Parathyroid adenoma (tissue), 2 donors: ENCODE measurements around the gene TMIGD3.

Experiments
- H2AFZ ChIP-seq: fragments of 300-600 bp; sonication (generic); one replicate; pipeline ENCODE4 v1.7.0; 2017; ENCODE audit warnings: antibody characterized with exemption, mild to moderate bottlenecking
- H3K27ac ChIP-seq: fragments of 300-600 bp; sonication (generic); one replicate; pipeline ENCODE4 v1.7.0; 2017
- H3K27me3 ChIP-seq: fragments of 300-600 bp; sonication (generic); one replicate; pipeline ENCODE4 v1.7.0; 2017; ENCODE audit warnings: low read length; ENCODE audit not compliant: control insufficient read depth, insufficient read depth
- H3K36me3 ChIP-seq: fragments of 300-600 bp; sonication (generic); one replicate; pipeline ENCODE4 v1.7.0; 2017; ENCODE audit warnings: low read length; ENCODE audit not compliant: control insufficient read depth, insufficient read depth
- H3K4me1 ChIP-seq: fragments of 300-600 bp; sonication (generic); one replicate; pipeline ENCODE4 v1.7.0; 2017; ENCODE audit warnings: control low read depth
- H3K4me2 ChIP-seq: fragments of 300-600 bp; sonication (generic); one replicate; pipeline ENCODE4 v1.7.0; 2017; ENCODE audit warnings: low read length
- H3K4me3 ChIP-seq: fragments of 300-600 bp; sonication (generic); one replicate; pipeline ENCODE4 v1.7.0; 2017; ENCODE audit warnings: low read depth, low read length
- H3K79me2 ChIP-seq: fragments of 300-600 bp; sonication (generic); one replicate; pipeline ENCODE4 v1.7.0; 2017; ENCODE audit warnings: control low read depth
- H3K9ac ChIP-seq: fragments of 300-600 bp; sonication (generic); one replicate; pipeline ENCODE4 v1.7.0; 2017; ENCODE audit warnings: mild to moderate bottlenecking
- H3K9me3 ChIP-seq: fragments of 300-600 bp; sonication (generic); one replicate; pipeline ENCODE4 v1.7.0; 2017; ENCODE audit warnings: low read length; ENCODE audit not compliant: control insufficient read depth
- TF ChIP-seq, protein P1 (sequence below): fragments of 300-600 bp; sonication (generic); IDR thresholded peaks from one replicate; pipeline ENCODE4 v1.7.0; 2017; ENCODE audit warnings: antibody characterized with exemption, mild to moderate bottlenecking
- donor health status: primary hyperparathyroidism.

TMIGD3 gene

DNA sequence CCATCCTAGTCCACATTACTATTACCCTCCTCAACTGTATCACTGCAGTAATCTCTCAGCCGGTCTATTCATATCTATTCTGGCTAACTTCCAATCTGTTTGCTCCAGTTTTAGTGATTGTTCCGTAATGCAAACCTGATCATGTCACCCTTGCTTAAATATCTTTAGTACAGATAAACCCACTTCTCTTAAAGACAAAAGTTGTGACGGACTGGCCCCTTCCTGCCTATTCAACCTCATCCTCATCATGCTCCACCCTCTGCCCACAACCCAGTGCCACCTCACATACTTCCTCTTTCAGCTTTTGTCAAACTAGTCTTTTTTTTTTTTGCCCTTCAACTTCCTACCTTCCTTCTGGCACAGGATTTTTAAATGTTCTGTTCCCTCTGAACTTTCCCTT is 32.4 kb downstream of the TMIGD3 start:
- Histone ChIP-seq H3K27me3 (no peaks in the 10 kb centered on the region), H3K79me2 (no peaks in the 10 kb centered on the region), H2AFZ (no peak overlapping the region), H3K36me3 (no peaks in the 10 kb centered on the region), H3K9me3 (no peaks in the 10 kb centered on the region), H3K4me2 (no peak overlapping the region), H3K27ac (peak overlapping the region; percentile 36), H3K4me3 (no peak overlapping the region), H3K9ac (no peak overlapping the region), H3K4me1 (peaks cover 8% of the 10 kb centered on the region)
- TF ChIP-seq, protein P1, sequence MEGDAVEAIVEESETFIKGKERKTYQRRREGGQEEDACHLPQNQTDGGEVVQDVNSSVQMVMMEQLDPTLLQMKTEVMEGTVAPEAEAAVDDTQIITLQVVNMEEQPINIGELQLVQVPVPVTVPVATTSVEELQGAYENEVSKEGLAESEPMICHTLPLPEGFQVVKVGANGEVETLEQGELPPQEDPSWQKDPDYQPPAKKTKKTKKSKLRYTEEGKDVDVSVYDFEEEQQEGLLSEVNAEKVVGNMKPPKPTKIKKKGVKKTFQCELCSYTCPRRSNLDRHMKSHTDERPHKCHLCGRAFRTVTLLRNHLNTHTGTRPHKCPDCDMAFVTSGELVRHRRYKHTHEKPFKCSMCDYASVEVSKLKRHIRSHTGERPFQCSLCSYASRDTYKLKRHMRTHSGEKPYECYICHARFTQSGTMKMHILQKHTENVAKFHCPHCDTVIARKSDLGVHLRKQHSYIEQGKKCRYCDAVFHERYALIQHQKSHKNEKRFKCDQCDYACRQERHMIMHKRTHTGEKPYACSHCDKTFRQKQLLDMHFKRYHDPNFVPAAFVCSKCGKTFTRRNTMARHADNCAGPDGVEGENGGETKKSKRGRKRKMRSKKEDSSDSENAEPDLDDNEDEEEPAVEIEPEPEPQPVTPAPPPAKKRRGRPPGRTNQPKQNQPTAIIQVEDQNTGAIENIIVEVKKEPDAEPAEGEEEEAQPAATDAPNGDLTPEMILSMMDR, result no peak

DNA sequence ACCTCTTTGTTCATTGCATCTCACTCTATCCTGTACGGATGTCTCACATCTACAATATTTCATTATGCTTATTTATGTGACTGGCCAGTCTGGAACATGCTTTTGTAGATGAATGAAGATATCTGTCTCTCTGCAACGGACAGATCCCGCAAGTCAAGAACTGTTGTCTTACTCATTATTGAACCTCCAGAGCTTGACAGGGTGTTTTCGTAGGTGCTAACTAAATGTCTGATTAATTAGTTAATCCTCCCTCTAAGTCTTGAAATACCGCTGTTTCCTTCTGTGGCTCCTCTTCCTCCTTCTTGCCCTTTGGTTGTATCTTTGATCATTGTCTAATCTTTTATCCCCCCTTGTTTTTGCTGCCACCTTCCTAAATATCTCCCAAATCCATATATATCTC is 32.8 kb downstream of the TMIGD3 start:
- Histone ChIP-seq H3K9ac (no peak overlapping the region), H3K9me3 (no peaks in the 10 kb centered on the region), H2AFZ (no peak overlapping the region), H3K27ac (peak overlapping the region; percentile 36), H3K4me3 (no peak overlapping the region), H3K4me1 (peaks cover 8% of the 10 kb centered on the region), H3K79me2 (no peaks in the 10 kb centered on the region), H3K27me3 (no peaks in the 10 kb centered on the region), H3K36me3 (no peaks in the 10 kb centered on the region), H3K4me2 (no peak overlapping the region)
- TF ChIP-seq, protein P1, result no peak

DNA sequence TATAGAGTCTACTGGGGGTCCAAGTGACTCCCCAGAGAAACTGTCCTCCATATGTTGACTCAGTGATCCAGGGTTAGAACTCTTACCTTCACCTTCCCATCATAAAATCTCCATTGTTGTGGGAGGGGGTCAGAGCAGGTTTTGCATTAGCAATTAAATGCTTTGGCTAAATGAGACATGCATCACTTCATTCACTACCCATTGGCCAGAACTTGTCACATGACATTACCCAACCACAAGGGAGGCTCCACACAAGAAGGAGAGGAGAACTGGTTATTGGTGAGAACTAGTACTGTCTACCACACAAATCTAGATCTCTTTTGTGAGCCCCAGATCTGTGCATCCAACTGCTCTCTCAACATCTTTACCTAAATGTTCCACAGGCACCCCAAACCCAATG is 33.9 kb downstream of the TMIGD3 start:
- no peak overlapping the region for H3K4me2 ChIP-seq
- no peaks in the 10 kb centered on the region for H3K27me3 ChIP-seq
- no peaks in the 10 kb centered on the region for H3K9me3 ChIP-seq
- no peak overlapping the region for H3K4me3 ChIP-seq
- no peaks in the 10 kb centered on the region for H3K36me3 ChIP-seq
- H3K9ac ChIP-seq, result no peak overlapping the region
- no peak overlapping the region for H2AFZ ChIP-seq
- H3K4me1 ChIP-seq, result peaks cover 8% of the 10 kb centered on the region
- H3K79me2 ChIP-seq, result no peaks in the 10 kb centered on the region
- H3K27ac ChIP-seq, result no peak overlapping the region
- TF ChIP-seq, protein P1, result no peak

DNA sequence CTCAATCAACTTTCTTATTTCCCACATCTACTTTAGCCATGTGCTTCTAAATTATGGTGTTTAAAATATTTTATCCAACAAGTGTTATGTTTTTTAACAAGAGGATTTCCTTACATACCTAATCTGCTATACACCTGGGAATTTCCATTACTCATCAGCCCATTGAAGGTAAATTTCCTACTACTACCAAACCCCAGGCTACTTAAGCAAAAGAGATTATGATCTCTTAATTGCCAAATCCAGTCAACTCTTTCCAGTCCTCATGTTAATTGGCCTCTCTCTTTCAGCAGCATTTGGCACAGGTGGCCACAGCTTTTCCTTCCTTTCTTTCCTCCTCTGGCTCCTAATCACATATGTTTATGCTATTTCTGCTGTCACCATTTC is 34.7 kb downstream of the TMIGD3 start:
- no peaks in the 10 kb centered on the region for H3K36me3 ChIP-seq
- no peak overlapping the region for H3K4me2 ChIP-seq
- no peaks in the 10 kb centered on the region for H3K79me2 ChIP-seq
- no peak overlapping the region for H3K4me3 ChIP-seq
- no peak overlapping the region for H3K27ac ChIP-seq
- TF ChIP-seq, protein P1, result no peak
- no peaks in the 10 kb centered on the region for H3K9me3 ChIP-seq
- H2AFZ ChIP-seq, result no peak overlapping the region
- H3K9ac ChIP-seq, result no peak overlapping the region
- H3K4me1 ChIP-seq, result peaks cover 8% of the 10 kb centered on the region
- H3K27me3 ChIP-seq, result no peaks in the 10 kb centered on the region

DNA sequence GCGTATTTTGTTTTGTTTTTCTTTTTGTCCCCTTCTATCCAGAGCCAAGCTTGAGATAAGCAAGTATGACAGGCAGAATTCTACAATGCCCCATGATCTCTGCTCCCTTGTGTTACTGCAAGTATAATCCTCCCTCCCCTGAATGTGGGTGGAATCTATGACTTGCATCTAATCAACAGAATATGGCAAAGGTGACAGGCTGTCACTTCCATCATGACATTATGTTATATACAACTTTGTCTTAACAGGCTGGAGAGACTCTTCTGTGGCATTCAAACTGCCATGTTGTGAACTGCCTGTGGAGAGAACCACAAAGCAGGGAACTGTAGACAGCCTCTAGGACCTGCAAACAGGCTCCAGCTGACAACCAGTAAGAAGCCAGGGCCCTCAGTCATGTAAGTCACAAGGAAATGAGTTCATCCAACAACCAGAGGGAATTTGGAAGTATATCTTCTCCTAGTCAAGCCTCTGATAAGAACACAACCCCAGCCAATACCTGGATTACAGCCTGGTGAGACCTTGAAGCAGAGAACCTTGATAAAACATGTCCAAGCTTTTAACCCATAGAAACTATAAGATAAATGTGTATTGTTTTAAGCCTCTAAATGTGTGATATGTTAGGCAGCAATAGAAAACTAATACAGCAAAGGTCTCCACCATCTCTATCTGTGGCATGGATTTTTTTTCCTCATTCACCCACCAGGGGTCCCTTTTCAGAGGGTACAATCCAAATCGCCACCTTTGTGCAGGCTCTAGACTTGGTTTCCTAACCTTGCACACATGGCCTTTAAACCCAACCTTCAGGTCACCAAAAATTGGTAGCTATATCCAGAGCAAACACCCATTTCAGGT is 35.3 kb downstream of the TMIGD3 start:
- Histone ChIP-seq H3K36me3 (no peaks in the 10 kb centered on the region), H3K9me3 (no peaks in the 10 kb centered on the region), H3K4me1 (peaks cover 8% of the 10 kb centered on the region), H3K4me3 (no peak overlapping the region), H3K79me2 (no peaks in the 10 kb centered on the region), H2AFZ (no peak overlapping the region), H3K27me3 (no peaks in the 10 kb centered on the region), H3K9ac (no peak overlapping the region), H3K27ac (no peak overlapping the region), H3K4me2 (no peak overlapping the region)
- TF ChIP-seq, protein P1, result no peak
